ENCODE data around the gene ZNF3.

Gene ZNF3

DNA sequence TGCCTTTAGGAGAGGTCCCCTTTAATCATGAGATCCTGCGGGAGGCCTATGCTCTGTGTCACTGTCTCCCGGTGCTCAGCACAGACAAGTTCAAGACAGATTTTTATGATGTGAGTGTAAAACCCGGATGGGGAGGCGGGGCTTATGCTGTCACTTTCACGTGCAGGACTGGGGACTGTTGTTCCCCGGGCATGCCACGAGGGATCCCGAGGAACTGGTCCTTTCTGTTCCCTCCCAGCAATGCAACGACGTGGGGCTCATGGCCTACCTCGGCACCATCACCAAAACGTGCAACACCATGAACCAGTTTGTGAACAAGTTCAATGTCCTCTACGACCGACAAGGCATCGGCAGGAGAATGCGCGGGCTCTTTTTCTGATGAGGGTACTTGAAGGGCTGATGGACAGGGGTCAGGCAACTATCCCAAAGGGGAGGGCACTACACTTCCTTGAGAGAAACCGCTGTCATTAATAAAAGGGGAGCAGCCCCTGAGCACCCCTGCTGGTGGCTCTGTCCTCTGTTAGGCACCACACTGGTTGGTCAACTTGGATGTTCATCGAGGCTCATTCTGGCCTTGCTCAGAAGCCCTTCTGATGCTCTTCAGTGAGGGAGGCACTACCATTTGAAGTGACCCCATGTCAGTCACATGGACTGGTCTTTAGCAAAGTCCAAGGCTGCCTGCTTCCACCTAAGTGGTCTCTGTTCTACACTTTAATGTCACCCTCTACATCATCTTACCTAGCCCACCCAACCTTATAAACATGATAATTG lies 10.1 kb upstream of the ZNF3 start:
- Histone ChIP-seq H3K9ac (ENCODE audit: low read length) (no peak overlapping the region), H3K4me1 (ENCODE audit: control insufficient read depth, insufficient read depth, low read length) (peaks cover 16% of the 10 kb centered on the region), H3K27me3 (ENCODE audit: control insufficient read depth, insufficient read depth, low read length) (no peaks in the 10 kb centered on the region), H3K9me3 (ENCODE audit: control insufficient read depth, low read length) (no peaks in the 10 kb centered on the region), H3K36me3 (ENCODE audit: control insufficient read depth, insufficient read depth, low read length) (peaks cover 14% of the 10 kb centered on the region), H3K4me3 (ENCODE audit: low read length) (no peak overlapping the region)

DNA sequence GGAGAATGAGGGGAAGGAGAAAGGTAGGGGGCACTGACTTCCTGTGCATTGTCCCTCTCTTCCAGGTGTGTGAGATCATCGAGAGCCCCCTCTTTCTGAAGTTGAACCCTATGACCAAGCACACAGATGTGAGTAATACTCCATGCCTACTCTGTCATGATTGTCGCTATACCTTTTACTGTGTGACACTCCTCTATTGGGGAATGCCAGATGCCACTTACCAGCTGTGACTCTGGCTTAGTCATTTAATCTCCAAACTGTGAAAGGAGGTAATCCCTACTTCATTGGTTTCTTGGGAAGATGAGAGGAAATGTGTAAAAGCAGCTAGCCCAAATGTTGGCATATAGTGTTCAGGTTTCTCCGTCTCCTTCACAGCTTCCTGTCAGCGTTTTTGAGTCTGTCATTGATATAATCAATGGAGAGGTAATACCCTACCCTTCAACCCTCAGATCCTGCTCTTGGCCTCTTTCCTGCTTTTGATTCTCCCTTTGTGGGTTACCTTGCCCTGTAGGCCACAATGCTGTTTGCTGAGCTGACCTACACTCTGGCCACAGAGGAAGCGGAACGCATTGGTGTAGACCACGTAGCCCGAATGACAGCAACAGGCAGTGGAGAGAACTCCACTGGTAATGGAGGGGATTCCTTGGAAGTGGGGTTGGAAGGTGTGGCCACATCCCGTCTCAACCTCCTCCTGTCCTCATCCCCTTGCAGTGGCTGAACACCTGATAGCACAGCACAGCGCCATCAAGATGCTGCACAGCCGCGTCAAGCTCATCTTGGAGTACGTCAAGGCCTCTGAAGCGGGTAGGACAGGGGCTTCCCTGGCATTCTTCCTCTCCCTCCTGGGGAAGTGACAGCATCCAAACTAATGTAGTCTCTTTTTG lies 9.2 kb upstream of the ZNF3 start:
- no peak overlapping the region for H3K4me3 ChIP-seq (ENCODE audit: low read length)
- peaks cover 14% of the 10 kb centered on the region for H3K36me3 ChIP-seq (ENCODE audit: control insufficient read depth, insufficient read depth, low read length)
- no peaks in the 10 kb centered on the region for H3K9me3 ChIP-seq (ENCODE audit: control insufficient read depth, low read length)
- no peak overlapping the region for H3K9ac ChIP-seq (ENCODE audit: low read length)
- H3K27me3 ChIP-seq (ENCODE audit: control insufficient read depth, insufficient read depth, low read length) = no peaks in the 10 kb centered on the region
- peaks cover 16% of the 10 kb centered on the region for H3K4me1 ChIP-seq (ENCODE audit: control insufficient read depth, insufficient read depth, low read length)

DNA sequence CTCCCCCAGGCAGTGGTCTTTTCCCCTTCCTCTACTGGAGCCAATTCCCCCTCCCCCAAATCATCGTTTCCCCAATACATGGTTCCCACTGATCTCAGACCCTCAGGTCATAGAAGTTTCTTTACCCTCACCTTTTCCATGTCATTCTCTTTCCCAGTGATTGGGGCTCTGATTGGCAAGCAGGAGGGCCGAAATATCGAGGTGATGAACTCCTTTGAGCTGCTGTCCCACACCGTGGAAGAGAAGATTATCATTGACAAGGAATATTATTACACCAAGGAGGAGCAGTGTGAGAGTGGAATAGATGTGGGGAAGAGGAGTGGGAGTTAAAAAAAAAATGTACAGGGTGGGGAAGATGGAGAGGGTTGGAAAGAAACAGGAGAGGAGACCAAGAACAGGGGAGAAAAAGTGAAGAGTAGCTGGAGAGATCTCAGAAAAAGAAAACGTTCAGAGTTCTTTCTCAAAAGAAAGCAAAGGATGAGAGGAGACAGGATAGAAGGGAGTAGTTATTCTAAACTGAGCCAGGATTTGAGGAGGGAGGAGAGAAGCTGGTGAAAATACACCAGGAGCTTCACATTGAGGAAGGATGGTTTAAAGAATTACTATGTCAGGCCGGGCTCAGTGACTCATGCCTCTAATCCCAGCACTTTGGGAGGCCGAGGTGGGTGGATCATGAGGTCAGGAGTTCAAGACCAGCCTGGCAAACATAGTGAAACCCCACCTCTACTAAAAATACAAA lies 8.1 kb upstream of the ZNF3 start:
- no peaks in the 10 kb centered on the region for H3K27me3 ChIP-seq (ENCODE audit: control insufficient read depth, insufficient read depth, low read length)
- H3K9ac ChIP-seq (ENCODE audit: low read length) = peak overlapping the region; percentile 87
- H3K4me3 ChIP-seq (ENCODE audit: low read length) = peak overlapping the region; percentile 87
- H3K4me1 ChIP-seq (ENCODE audit: control insufficient read depth, insufficient read depth, low read length) = peaks cover 16% of the 10 kb centered on the region
- H3K9me3 ChIP-seq (ENCODE audit: control insufficient read depth, low read length) = no peaks in the 10 kb centered on the region
- H3K36me3 ChIP-seq (ENCODE audit: control insufficient read depth, insufficient read depth, low read length) = peaks cover 14% of the 10 kb centered on the region

DNA sequence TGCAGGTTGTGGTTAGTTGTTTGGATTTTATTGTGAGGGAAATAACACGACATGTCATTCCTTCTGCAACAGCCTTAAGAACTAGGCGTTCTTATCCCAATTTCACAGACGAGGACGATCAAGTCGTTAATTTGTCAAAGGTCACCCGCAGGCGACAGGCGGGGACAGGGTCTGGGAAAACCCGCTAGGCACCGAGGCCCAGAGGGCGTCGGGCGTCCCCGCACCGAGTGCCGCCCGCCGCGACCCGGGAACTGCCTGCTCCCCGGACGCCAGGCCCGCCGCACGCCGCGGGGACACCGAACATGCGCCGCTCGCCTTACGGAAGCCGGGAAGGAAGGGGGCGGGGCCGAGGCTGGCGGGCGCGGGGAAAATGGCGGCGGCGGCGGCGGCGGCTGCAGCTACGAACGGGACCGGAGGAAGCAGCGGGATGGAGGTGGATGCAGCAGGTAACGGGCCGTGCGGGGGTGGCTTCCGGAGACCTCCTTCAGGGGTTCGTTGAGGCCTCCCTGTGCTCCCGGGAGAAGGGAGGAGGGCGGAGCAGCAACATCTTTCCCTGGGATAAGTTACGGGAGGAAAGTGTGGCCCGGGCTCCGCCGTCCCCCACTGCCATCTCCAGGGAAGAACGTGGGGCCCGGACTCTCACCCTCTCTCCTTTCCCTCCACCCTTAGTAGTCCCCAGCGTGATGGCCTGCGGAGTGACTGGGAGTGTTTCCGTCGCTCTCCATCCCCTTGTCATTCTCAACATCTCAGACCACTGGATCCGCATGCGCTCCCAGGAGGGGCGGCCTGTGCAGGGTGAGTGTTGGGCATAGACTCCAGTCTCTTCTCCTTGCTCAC lies 7.3 kb upstream of the ZNF3 start, which contains the start of gene COPS6:
Gene COPS6, plus strand, starts transcription at position 349 of the 837 bp plus-strand sequence. Its CDS starts 22 bp downstream, at position 371.
- Histone ChIP-seq H3K9ac (ENCODE audit: low read length) (peak within 1 kb of the TSS; percentile 87), H3K4me3 (ENCODE audit: low read length) (peak within 1 kb of the TSS; percentile 87), H3K36me3 (ENCODE audit: control insufficient read depth, insufficient read depth, low read length) (peaks cover 12% of the 10 kb centered on the region), H3K4me1 (ENCODE audit: control insufficient read depth, insufficient read depth, low read length) (peaks cover 16% of the 10 kb centered on the region), H3K9me3 (ENCODE audit: control insufficient read depth, low read length) (no peaks in the 10 kb centered on the region), H3K27me3 (ENCODE audit: control insufficient read depth, insufficient read depth, low read length) (no peaks in the 10 kb centered on the region)

DNA sequence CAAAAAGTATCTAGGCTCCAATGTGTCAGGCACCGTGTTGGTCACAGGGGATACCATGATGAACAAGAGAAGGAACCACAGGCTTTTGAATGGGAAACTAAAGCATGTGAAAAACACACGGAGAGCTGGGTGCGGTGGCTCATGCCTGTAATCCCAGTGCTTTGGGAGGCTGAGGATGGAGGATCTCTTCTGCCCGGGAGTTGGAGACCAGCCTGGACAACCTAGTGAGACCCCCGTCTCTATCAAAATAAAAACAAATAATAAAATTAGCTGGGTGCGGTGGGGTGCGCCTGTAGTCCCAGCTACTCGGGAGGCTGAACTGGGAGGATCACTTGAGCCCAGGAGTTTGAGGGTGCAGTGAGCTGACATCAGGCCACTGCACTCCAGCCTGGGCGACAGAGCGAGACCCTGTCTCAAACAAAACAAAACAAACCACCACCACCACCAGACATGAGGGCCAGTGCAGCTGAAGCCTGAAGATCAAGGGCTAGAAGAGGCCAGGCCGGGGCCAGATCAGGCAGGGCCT lies 6.6 kb upstream of the ZNF3 start:
- H3K4me1 ChIP-seq (ENCODE audit: control insufficient read depth, insufficient read depth, low read length) = peaks cover 16% of the 10 kb centered on the region
- peaks cover 5% of the 10 kb centered on the region for H3K36me3 ChIP-seq (ENCODE audit: control insufficient read depth, insufficient read depth, low read length)
- H3K9me3 ChIP-seq (ENCODE audit: control insufficient read depth, low read length) = no peaks in the 10 kb centered on the region
- no peaks in the 10 kb centered on the region for H3K27me3 ChIP-seq (ENCODE audit: control insufficient read depth, insufficient read depth, low read length)
- peak overlapping the region; percentile 87 for H3K4me3 ChIP-seq (ENCODE audit: low read length)
- peak overlapping the region; percentile 87 for H3K9ac ChIP-seq (ENCODE audit: low read length)

DNA sequence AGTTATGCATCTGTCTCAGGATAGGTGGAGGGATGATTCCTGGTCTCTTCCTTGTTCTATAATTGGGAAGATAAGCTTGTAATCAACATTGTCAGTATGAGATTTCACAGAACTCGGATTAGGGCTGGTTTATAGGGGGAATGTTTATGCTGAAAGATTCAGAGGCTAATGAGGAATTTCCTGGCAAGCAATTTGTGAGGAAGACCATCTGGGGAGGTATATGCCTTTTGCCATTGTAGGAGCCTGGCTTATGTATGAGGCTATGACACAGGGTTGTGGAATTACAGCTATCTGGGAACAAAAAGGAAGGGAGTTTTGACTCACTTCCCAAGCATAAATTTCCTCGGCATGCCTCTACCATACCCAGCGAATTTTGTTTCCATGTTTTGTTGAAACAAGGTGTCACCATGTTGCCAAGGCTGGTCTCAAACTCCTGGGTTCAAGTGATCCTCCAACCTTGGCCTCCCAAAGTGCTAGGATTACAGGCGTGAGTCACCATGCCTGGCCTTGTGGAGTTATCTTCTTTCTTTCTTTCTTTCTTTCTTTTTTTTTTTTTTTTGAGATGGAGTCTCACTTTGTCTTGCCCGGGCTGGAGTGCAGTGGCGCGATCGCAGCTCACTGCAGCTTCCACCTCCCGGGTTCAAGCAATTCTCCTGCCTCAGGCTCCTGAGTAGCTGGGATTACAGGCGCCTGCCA lies 5.7 kb upstream of the ZNF3 start:
- H3K27me3 ChIP-seq (ENCODE audit: control insufficient read depth, insufficient read depth, low read length) = no peaks in the 10 kb centered on the region
- H3K4me1 ChIP-seq (ENCODE audit: control insufficient read depth, insufficient read depth, low read length) = peaks cover 22% of the 10 kb centered on the region
- H3K36me3 ChIP-seq (ENCODE audit: control insufficient read depth, insufficient read depth, low read length) = peaks cover 5% of the 10 kb centered on the region
- H3K9me3 ChIP-seq (ENCODE audit: control insufficient read depth, low read length) = no peaks in the 10 kb centered on the region
- H3K9ac ChIP-seq (ENCODE audit: low read length) = no peak overlapping the region
- H3K4me3 ChIP-seq (ENCODE audit: low read length) = no peak overlapping the region

DNA sequence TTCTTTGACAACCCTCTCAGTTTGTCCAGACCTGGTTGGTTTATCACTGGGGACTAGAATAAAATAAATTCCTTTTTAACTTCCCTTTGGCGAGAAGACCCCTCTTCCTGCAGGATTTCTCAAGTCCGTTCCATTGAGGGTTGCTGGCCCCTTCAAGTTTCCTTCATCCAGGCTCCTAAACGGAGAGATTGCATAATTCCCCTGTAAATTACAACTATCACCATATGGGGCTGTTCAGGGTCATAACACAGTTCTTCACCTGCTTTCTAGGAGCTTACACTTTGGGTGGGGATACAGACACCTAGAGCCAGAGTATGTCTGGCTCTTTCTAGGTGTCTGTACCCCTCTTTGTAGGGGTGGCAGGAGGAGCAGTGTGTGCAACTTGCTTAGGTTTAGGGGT lies 4.0 kb upstream of the ZNF3 start:
- no peak overlapping the region for H3K4me3 ChIP-seq (ENCODE audit: low read length)
- no peaks in the 10 kb centered on the region for H3K36me3 ChIP-seq (ENCODE audit: control insufficient read depth, insufficient read depth, low read length)
- no peaks in the 10 kb centered on the region for H3K9me3 ChIP-seq (ENCODE audit: control insufficient read depth, low read length)
- H3K27me3 ChIP-seq (ENCODE audit: control insufficient read depth, insufficient read depth, low read length) = no peaks in the 10 kb centered on the region
- peaks cover 24% of the 10 kb centered on the region for H3K4me1 ChIP-seq (ENCODE audit: control insufficient read depth, insufficient read depth, low read length)
- H3K9ac ChIP-seq (ENCODE audit: low read length) = no peak overlapping the region

DNA sequence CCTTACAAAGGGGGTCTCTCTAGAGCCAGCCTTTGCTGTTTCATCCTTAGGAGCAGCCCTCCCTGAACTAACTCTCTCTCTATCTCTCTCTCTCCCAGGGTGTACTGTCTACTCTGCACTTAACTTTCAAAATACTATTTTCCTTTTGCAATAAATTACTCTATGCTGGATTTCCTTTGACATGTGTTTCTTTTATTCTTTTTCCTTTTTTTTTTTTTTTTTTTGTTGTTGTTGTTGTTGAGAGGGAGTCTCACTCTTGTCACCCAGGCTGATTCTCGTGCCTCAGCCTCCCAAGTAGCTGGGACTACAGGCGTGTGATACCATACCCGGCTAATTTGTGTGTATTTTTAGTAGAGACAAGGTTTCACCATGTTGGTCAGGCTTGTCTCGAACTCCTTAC lies 1.5 kb upstream of the ZNF3 start:
- Histone ChIP-seq H3K4me3 (ENCODE audit: low read length) (no peak overlapping the region), H3K4me1 (ENCODE audit: control insufficient read depth, insufficient read depth, low read length) (peaks cover 27% of the 10 kb centered on the region), H3K9ac (ENCODE audit: low read length) (no peak overlapping the region), H3K36me3 (ENCODE audit: control insufficient read depth, insufficient read depth, low read length) (no peaks in the 10 kb centered on the region), H3K27me3 (ENCODE audit: control insufficient read depth, insufficient read depth, low read length) (no peaks in the 10 kb centered on the region), H3K9me3 (ENCODE audit: control insufficient read depth, low read length) (no peaks in the 10 kb centered on the region)

DNA sequence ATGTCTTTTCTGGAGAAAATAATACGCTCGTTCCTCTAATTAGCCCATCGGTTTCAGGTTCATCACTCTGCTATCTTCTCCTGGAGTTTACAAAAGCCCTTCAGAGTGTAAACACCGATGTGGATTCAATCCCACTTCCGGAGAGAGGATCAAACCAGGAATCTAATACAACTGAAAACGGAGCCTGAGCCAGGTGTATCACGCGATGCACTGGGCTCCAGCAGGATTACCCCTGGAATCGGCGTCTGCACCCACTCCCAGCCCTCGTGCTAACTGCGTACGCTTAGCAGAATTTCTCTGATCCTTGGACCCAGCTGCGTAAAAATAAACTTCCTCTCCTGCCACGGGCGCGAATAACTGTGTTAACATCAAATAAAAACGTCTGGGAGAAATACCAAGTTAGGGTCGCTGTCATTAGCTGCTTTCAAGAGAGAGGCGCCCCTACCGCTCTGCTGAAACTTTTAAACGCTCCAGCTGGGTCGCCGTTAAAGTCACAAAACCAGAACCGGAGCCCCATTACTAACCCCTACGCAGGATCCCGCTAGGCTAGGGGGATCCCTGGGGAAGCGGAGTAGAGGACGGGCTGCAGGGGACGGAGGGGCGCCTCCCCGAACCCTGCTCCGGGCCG lies 502 bp downstream of the ZNF3 start:
- no peaks in the 10 kb centered on the region for H3K36me3 ChIP-seq (ENCODE audit: control insufficient read depth, insufficient read depth, low read length)
- peak overlapping the region; percentile 71 for H3K9ac ChIP-seq (ENCODE audit: low read length)
- H3K9me3 ChIP-seq (ENCODE audit: control insufficient read depth, low read length) = no peaks in the 10 kb centered on the region
- peaks cover 31% of the 10 kb centered on the region for H3K4me1 ChIP-seq (ENCODE audit: control insufficient read depth, insufficient read depth, low read length)
- H3K27me3 ChIP-seq (ENCODE audit: control insufficient read depth, insufficient read depth, low read length) = no peaks in the 10 kb centered on the region
- H3K4me3 ChIP-seq (ENCODE audit: low read length) = no peak overlapping the region

DNA sequence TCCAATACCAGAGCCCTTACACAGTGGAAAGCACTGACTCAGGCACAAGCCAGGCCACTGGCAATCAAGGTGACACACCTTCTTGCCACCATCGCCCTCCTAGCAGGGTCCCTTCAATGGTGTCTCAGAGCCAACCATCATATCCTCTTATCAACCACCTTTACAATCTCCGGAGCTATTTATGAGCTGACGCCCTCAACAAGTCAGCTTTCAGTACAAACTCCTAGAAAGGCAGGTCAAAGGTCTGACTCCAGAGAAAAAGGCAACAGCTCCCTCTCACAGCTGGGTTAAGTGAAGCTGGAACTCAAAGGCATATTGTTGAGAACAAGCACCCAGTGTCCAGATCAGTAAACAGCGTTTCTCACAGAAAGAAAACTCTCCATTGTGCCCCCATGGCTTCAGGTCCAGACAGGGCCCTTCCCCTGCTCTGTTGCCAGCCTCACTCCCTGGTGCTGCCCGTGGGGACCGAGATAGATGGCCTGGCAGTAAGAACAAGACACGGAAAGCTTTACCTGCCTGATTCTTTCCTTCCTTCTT lies 2.4 kb downstream of the ZNF3 start:
- Histone ChIP-seq H3K4me3 (ENCODE audit: low read length) (no peak overlapping the region), H3K36me3 (ENCODE audit: control insufficient read depth, insufficient read depth, low read length) (peaks cover 11% of the 10 kb centered on the region), H3K4me1 (ENCODE audit: control insufficient read depth, insufficient read depth, low read length) (peaks cover 31% of the 10 kb centered on the region), H3K9me3 (ENCODE audit: control insufficient read depth, low read length) (no peaks in the 10 kb centered on the region), H3K9ac (ENCODE audit: low read length) (peak overlapping the region; percentile 40), H3K27me3 (ENCODE audit: control insufficient read depth, insufficient read depth, low read length) (no peaks in the 10 kb centered on the region)

All from mucosa of stomach (tissue), 1 donor.